Suppressor macrophage treated with lipopolysaccharide for 1 hour (primary cell): ENCODE results near the gene BAX.
"Not testable (repeated sequence)": the region's sequence is repeated elsewhere in the genome, so short reads cannot be mapped to it uniquely, and the experiment has no call there.

Experiments used
- DNase-seq, 3 donors: peaks; one replicate each; pipeline ENCODE4 v3.0.0-alpha.2; 2020 to 2022

Gene BAX

DNA sequence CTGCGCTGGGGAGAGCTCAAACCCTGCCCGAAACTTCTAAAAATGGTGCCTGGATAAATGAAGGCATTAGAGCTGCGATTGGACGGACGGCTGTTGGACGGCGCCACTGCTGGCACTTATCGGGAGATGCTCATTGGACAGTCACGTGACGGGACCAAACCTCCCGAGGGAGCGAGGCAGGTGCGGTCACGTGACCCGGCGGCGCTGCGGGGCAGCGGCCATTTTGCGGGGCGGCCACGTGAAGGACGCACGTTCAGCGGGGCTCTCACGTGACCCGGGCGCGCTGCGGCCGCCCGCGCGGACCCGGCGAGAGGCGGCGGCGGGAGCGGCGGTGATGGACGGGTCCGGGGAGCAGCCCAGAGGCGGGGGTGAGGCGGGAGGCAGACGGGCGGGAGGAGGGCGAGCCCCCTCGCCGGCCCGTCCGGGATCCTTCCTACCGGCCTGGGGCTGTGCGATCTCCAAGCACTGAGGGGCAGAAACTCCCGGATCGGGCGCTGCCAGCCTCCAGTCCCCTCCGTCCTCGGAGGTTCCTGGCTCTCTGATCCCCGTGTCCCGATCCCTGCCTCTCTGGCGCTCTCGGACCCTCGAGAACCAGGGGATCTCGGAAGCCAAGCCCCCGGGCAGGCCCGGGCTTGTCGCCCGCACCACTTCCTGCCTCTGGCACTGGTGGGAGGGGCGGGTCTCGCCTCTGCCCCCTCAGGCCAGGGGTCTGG is at the start of gene BAX:
Gene BAX, plus strand, starts transcription at position 281 of the 713 bp plus-strand sequence. Its CDS starts 54 bp downstream, at position 335.
- peak; percentile 82 to 94 (median 90) for DNase-seq

DNA sequence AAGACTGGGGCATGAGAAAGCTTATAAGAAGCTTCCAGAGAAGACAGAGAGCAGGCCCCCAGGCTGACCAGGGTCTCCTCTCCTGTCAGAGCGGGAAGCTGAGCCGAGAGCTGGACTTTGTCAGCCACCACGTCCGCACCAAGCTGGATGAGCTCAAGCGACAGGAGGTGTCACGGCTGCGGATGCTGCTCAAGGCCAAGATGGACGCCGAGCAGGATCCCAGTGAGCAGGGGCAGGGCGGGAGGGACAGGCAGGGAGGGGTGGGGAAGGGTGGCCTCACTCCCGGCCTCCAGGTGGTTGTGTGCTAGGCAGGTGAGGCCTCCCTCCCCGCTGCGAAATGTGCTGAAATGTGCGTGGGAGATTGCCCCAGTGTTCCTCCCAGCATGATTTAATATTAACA is 49.0 kb upstream of the BAX start:
- peak in 1 of 3 donors; percentile 17 for DNase-seq

- no peak for DNase-seq
Measured at GRCh38 chr19:48906324-48906723, 48.4 kb upstream of the BAX start.

DNA sequence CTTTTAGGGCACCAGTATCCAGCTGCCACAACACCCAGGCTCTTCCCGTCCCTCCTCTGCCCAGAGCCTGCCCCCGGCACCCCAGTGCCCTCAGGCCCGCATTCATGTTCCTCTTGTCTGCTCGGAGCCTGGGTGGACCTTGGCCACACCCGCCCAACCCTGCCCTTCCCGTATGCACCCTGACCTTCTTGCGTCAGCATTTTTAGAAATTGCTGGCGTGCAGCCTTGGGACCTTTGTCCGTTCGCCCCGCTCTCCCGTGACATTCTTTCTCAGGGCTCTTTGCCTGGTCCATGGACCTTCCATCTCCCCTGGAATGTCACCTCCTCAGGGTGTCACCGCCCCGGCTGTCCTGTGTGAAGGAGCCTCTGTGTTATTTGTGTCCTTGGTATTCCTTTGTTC is 47.0 kb upstream of the BAX start:
- peak; percentile 18 to 54 (median 36) for DNase-seq

- DNase-seq: not testable (repeated sequence)
Measured at GRCh38 chr19:48909424-48910077, 45.1 kb upstream of the BAX start.

DNA sequence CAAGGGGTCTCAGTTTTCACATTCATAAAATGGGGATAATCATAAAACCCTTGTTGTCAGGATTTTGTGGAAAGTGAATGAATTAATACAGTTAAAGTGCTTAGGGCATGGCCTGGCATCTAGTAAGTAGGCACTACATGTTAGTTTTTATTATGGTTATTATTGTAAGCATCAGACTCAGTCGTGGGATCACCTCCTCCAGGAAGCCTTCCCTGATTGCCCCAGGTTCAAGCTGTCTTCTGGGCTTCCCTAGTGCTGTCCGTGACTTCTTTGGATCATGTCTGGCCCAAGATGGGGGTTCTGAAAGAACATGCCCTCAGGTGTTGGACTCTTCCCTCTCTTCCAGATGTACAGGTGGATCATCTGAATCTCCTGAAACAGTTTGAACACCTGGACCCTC is 43.9 kb upstream of the BAX start:
- DNase-seq: no peak

- peak in 2 of 3 donors; percentile 27 to 36 for DNase-seq
Measured at GRCh38 chr19:48913114-48913889, 41.4 kb upstream of the BAX start.

DNA sequence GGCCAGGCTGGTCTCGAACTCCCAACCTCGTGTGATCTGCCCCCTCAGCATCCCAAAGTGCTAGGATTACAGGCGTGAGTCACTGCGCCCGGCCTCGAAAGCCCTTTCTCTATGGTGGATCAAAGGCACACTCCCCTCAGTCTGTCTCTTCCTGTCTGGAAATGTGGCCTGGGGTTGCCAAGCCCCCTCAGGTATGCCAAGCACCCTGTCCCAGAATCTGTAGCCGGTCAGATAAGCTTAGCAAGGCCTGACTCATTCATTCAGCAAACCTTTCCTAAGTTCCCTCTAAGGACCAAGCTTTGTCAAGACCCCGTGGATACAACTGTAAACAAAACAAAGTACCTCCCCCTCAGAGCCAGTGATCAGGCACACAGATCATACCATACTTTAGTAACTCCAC is 40.5 kb upstream of the BAX start:
- DNase-seq: no peak

DNA sequence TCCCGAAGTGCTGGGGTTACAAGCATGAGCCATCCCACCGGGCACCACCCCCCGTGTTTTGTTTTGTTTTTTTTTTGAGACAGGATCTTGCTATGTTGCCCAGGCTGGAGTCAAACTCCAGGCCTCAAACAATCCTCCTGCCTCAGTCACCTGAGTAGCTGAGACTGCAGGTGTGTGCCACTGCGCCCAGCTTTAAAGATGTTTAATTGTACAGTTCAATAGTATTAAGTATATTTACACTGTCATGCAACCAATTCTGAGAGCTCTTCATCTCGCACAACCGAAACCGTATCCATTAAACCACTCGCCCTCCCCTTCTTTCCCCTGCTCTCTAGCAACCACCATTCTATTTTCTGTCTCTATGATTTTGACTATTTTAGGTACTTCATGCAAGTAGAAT is 38.9 kb upstream of the BAX start:
- peak in 1 of 3 donors; percentile 14 for DNase-seq

DNA sequence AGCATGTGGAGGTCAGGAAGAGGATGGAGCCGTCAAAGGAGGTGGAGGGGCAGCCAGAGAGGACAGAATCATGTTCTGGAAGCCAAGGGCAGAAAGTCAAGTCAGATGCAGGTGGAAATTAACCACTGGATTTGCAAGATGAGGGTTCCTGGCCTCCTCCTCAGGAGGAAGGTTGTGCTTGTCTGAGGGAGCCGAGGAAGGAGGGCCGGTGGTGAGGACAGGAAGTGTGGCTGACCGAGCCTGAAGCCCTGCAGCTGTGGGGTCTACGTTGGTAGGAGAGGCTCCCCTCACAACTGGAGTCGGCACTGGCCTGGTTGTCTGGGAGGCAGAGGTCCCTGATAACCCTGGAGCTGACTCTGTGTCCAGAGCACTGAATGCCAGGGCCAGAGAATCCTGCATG is 36.6 kb upstream of the BAX start:
- DNase-seq: peak in 1 of 3 donors; percentile 13

GRCh38 chr19:48918801-48919247 is 35.9 kb upstream of the BAX start:
- DNase-seq: peak in 2 of 3 donors; percentile 11 to 28

- not testable (repeated sequence) for DNase-seq
Measured at GRCh38 chr19:48919271-48919670, 35.4 kb upstream of the BAX start.

- no peak for DNase-seq
Measured at GRCh38 chr19:48920949-48921348, 33.7 kb upstream of the BAX start.

- DNase-seq: no peak
Measured at GRCh38 chr19:48921721-48922500, 32.8 kb upstream of the BAX start.

DNA sequence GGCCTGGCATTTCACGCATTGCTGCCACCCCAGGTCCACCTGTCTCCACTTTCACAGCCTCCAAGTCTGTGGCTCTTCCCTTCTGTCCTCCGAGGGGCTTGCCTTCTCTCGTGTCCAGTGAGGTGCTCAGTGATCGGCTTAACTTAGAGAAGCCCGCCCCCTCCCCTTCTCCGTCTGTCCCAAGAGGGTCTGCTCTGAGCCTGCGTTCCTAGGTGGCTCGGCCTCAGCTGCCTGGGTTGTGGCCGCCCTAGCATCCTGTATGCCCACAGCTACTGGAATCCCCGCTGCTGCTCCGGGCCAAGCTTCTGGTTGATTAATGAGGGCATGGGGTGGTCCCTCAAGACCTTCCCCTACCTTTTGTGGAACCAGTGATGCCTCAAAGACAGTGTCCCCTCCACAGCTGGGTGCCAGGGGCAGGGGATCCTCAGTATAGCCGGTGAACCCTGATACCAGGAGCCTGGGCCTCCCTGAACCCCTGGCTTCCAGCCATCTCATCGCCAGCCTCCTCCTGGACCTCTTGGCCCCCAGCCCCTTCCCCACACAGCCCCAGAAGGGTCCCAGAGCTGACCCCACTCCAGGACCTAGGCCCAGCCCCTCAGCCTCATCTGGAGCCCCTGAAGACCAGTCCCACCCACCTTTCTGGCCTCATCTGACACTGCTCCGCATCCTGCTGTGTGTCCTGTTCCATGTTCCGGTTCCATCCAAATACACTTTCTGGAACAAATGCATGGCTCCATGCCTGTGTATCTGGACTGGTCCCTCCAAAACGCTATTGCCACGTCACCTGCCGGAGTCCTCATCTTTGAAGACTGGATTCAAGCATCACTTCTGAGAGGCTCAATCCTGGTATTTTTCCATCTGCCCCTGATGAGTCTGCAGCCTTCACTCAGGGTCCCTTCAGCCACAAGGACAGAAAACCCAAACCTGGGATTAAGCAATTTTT is 31.9 kb upstream of the BAX start:
- no peak for DNase-seq

GRCh38 chr19:48925240-48925843 is 29.3 kb upstream of the BAX start:
- DNase-seq: peak; percentile 44 to 80 (median 77)

DNA sequence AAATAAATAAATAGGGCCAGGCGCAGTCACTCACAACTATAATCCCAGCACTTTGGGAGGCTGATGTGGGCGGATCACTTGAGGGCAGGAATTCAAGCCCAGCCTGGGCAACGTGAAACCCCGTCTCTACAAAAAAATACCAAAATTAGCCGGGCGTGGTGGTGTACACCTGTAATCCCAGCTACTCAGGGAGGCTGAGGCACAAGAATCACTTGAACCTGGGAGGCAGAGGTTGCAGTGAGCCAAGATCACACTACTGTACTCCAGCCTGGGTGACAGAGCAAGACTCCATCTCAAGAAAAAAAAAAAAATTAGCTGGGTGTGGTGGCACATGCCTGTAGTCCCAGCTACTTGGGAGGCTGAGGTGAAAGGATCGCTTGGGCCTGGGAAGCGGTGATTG is 28.8 kb upstream of the BAX start:
- DNase-seq: not testable (repeated sequence)

DNA sequence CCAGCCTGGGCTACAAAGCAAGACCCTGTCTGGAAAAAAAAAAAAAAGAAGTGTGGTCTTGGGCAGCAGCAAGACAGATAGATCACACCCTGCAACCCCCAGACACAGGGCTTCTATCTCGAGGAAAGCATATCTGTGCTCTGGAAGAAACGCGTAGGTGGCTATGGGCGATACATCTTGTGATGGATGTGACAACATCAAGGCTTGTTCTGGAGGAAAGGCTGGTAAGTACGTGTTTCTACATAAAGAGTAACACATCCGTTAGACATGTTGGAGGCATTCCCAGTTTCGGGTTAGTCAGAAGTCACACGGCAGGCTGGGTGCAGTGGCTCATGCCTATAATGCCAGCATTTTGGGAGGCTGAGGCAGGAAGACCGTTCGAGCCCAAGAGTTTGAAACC is 27.8 kb upstream of the BAX start:
- peak; percentile 94 to 99 (median 96) for DNase-seq

DNA sequence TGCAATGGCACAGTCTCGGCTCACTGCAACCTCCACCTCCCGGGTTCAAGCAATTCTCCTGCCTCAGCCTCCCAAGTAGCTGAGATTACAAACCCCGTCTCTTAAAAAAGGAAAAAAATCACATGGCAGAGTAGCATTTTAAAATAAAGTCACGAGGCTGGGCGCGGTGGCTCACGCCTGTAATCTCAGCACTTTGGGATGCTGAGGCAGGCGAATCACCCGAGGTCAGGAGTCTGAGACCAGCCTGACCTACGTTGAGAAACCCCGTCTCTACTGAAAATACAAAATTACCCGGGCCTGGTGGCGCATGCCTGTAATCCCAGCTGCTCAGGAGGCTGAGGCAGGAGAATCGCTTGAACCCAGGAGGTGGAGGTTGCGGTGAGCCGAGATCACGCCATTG is 27.0 kb upstream of the BAX start:
- DNase-seq: peak; percentile 49 to 53 (median 51)

DNA sequence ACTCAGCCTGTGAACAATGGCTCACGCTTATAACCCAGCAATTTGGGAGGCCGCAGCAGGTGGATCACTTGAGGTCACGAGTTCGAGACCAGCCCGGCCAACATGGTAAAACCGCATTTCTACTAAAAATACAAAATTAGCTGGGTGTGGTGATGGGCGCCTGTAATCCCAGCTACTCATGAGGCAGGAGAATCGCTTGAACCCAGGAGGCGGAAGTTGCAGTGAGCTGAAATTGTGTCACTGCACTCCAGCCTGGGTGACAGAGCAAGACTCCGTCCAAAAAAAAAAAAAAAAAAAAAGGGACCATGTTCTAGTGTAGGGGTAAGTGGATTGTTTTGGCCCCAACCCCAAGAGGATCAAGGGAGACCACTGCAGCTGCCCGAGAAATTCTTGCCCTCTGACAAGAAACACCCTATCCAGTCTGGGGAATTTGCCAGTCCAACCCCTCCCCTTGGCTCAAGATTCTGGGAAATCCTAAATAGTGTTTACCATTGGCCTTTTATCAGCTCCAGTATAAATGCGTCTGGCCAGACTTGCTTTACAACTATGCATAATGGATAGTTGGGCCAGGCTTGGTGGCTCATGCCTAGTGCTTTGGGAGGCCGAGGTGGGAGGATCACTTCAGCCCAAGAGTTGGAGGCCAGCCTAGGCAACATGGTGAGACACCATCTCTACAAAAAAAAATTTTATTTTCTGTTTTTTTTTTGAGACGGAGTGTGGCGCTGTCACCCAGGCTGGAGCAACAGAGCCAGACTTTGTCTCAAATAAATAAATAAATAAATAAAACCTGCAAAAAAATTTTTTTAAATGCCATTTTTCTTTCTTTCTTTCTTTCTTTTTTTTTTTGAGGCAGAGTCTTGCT is 26.3 kb upstream of the BAX start:
- no peak for DNase-seq
